Thoracic aorta (tissue), 2 donors: Measurements from ENCODE around the gene DMBX1. TPM values are rescaled to one million over a fixed set of nuclear protein-coding genes. Genes with fewer than 3 reads are reported as not detected.

ENCODE experiments used
- ATAC-seq: fragments of 150-250 bp; one replicate; pipeline ENCODE4 v1.8.0; 2017; ENCODE audit warnings: low read depth; ENCODE audit not compliant: insufficient number of reproducible peaks, low FRiP score
- DNase-seq: peaks from one replicate; pipeline ENCODE4 v3.0.0-alpha.2; 2020; ENCODE audit warnings: low spot score
- H3K27ac ChIP-seq, 2 donors: fragments of 200-600 bp; sonication (generic); 1 replicate in 1 of 2; 2 replicates in 1 of 2; pipeline ENCODE4 v1.5.1; 2016; ENCODE audit warnings: mild to moderate bottlenecking in 2 of 2, moderate library complexity in 2 of 2
- H3K27me3 ChIP-seq: fragments of 200-600 bp; sonication (generic); replicated peaks from 2 replicates; pipeline ENCODE4 v1.6.0; 2016; ENCODE audit warnings: mild to moderate bottlenecking; ENCODE audit not compliant: insufficient read depth
- H3K36me3 ChIP-seq: fragments of 200-600 bp; sonication (generic); one replicate; pipeline ENCODE4 v1.5.1; 2016
- H3K4me1 ChIP-seq, 2 donors: fragments of 200-600 bp; sonication (generic); 1 replicate in 1 of 2; 2 replicates in 1 of 2; pipeline versions ENCODE4 v1.5.1 to v1.6.0; 2016; ENCODE audit warnings: low read depth in 2 of 2, mild to moderate bottlenecking in 1 of 2; ENCODE audit not compliant: control insufficient read depth in 1 of 2
- H3K4me3 ChIP-seq: fragments of 200-600 bp; sonication (generic); 2 replicates; pipeline ENCODE4 v1.5.1; 2016; ENCODE audit warnings: mild to moderate bottlenecking
- H3K9me3 ChIP-seq: fragments of 200-600 bp; sonication (generic); 2 replicates; pipeline ENCODE4 v1.5.1; 2016
- total RNA-seq, 2 donors: library from RNA; depleted of rRNA; stranded (reverse); fragments of >200 nt; gene quantifications; one replicate each; pipeline versions ENCODE4 v1.1.0 to v1.2.3, GENCODE V29; 2016
- TF ChIP-seq, protein P1 (sequence below): fragments of 200-600 bp; sonication (generic); IDR thresholded peaks from one replicate; pipeline ENCODE4 v1.5.1; 2019; ENCODE audit warnings: antibody characterized with exemption

The DMBX1 gene
- total RNA-seq, 2 donors from 2014 or later = not detected

DNA sequence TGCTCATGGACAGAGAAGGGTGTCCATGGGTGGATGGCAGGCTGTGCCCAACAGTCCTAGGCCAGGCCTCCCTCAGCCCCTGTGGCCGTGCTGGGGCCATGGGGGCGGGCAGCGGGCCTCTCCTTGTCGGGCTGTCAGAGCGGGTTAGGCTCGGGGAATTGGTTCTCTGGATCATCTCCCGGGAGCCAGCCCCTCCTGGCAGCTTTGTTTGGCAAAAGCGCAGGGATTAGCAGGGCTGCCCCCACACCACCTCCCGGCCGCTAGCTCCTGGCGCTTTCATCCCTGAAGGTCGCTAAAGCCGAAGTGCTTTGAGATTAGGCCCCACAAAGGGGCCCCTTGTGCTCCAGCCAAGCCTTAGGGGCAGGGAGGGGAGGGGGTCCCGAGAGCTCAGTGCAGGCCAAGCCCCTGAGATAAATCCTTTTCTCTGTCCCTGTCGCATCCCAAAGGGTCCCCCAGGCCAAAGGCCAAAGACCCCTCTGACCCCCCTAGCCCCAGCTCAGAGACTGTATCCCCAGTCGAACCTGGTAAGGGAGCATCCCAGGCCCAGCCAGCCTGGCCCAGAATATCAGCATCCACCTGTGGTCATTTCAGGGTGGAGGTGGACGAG lies 9.8 kb upstream of the DMBX1 start:
- ATAC-seq (no peak), DNase-seq (no peak)
- Histone ChIP-seq H3K27me3 (no peaks in the 10 kb centered on the region), H3K36me3 (no peaks in the 10 kb centered on the region), H3K4me3 (no peak overlapping the region), H3K9me3 (no peaks in the 10 kb centered on the region), H3K27ac (no peak overlapping the region), H3K4me1 (no peaks in the 10 kb centered on the region)
- TF ChIP-seq, protein P1, sequence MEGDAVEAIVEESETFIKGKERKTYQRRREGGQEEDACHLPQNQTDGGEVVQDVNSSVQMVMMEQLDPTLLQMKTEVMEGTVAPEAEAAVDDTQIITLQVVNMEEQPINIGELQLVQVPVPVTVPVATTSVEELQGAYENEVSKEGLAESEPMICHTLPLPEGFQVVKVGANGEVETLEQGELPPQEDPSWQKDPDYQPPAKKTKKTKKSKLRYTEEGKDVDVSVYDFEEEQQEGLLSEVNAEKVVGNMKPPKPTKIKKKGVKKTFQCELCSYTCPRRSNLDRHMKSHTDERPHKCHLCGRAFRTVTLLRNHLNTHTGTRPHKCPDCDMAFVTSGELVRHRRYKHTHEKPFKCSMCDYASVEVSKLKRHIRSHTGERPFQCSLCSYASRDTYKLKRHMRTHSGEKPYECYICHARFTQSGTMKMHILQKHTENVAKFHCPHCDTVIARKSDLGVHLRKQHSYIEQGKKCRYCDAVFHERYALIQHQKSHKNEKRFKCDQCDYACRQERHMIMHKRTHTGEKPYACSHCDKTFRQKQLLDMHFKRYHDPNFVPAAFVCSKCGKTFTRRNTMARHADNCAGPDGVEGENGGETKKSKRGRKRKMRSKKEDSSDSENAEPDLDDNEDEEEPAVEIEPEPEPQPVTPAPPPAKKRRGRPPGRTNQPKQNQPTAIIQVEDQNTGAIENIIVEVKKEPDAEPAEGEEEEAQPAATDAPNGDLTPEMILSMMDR = no peak

GRCh38 chr1:46480959-46481646 lies 8.5 kb upstream of the DMBX1 start:
- H3K36me3 ChIP-seq = no peaks in the 10 kb centered on the region
- ATAC-seq (no peak), DNase-seq (no peak)
- H3K4me1 ChIP-seq = no peaks in the 10 kb centered on the region
- TF ChIP-seq, protein P1 = no peak
- H3K9me3 ChIP-seq = no peaks in the 10 kb centered on the region
- H3K27ac ChIP-seq = no peak overlapping the region
- H3K4me3 ChIP-seq = no peak overlapping the region
- no peaks in the 10 kb centered on the region for H3K27me3 ChIP-seq

DNA sequence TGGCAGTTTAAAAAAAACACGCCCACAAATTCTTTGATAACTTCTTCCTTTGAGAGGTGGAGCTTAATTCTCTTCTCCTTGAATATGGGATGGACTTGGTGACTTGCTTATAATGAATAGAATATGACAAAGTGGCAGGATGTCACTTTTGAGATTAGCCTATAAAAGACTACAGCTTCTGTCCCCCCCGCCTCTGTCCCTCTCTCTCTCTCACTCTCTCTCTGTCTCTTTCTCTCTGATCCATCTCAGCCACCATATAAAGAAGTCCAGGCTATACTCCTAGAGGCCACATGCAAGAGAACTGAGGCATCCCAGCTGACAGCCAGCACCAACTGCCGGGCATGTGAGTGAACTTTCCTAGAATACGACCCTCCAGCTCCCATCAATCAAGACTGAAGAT lies 7.7 kb upstream of the DMBX1 start:
- Histone ChIP-seq H3K4me3 (no peak overlapping the region), H3K36me3 (no peaks in the 10 kb centered on the region), H3K4me1 (no peaks in the 10 kb centered on the region), H3K27ac (no peak overlapping the region), H3K27me3 (no peaks in the 10 kb centered on the region), H3K9me3 (no peaks in the 10 kb centered on the region)
- DNase-seq (no peak), ATAC-seq (no peak)
- TF ChIP-seq, protein P1 = no peak

DNA sequence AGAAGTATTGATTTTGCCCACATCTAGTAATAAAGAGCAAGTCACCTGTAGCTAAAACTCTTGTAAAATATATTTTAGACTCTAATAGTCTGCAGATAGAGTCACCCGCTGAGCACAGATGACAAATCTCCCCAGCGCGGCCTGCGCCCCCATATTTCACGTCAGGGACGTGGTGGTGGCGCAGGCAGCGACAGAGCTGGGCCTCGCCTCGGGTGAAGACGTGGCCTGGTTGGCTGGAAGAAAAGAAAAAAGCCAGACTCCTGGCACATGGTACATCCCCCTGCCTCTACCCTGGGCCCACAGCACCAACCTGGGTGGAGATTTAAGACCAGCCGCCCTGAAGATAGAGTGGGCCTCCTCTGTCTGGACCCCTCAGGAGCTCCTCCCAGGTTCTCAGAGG lies 6.0 kb upstream of the DMBX1 start:
- no peaks in the 10 kb centered on the region for H3K4me1 ChIP-seq
- TF ChIP-seq, protein P1 = no peak
- no peak overlapping the region for H3K27ac ChIP-seq
- H3K27me3 ChIP-seq = no peaks in the 10 kb centered on the region
- DNase-seq = no peak
- ATAC-seq = no peak
- no peaks in the 10 kb centered on the region for H3K36me3 ChIP-seq
- no peak overlapping the region for H3K4me3 ChIP-seq
- no peaks in the 10 kb centered on the region for H3K9me3 ChIP-seq

- ATAC-seq (no peak), DNase-seq (no peak)
- Histone ChIP-seq H3K27me3 (peaks cover 3% of the 10 kb centered on the region), H3K27ac (no peak overlapping the region), H3K4me1 (peaks cover 6 to 9% of the 10 kb centered on the region in 2 donors), H3K9me3 (no peaks in the 10 kb centered on the region), H3K36me3 (no peaks in the 10 kb centered on the region), H3K4me3 (no peak overlapping the region)
- TF ChIP-seq, protein P1 = no peak
Measured at GRCh38 chr1:46484783-46485490, 4.7 kb upstream of the DMBX1 start.
